ENCODE results near the gene CLPX. TPM values are rescaled to one million over a fixed set of nuclear protein-coding genes. Genes with fewer than 3 reads are reported as not detected.

The CLPX gene
- total and polyA plus RNA-seq, 2 donors (not counting 1 experiment from before 2014, with no cell fraction given): 16.6 to 54.5 TPM

DNA sequence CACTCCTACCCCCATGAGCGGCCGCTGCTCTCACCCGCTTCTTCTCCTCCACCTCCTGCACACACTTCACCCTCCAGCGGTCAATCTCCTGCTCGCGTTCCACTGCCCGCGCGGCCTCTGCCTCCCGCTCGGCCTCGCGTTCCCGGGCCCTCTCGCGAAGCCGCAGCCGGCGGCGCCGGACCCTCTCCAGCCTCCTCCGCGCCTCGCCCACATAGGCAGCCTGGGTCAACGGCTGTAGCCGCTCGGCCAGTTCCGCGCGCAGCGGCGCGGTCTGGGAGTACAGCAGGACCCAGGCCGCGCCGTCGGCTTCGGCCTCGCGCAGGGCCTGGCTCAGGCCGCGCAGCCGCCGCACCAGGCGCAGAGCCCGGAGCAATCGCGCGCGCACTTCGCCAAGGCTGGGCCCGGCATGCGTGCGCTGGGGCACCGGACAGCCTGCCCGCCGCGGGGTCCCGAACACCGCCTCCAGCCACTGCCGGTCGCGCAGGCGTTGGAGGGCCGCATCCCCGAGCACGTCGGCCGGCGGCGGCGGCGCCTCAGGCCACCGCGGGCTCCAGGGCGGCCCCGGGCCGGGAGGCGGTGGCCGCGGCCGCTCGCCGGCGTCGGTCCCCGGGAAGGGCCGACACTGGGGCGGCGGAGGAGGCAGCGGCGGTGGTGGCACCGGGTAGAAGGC is 52.1 kb downstream of the CLPX start:
- Histone ChIP-seq H3K36me3 (replicated peaks in 1 of 2; ENCODE audit: control extremely low read depth in 1 of 2, control insufficient read depth in 1 of 2, extremely low read depth in 1 of 2, insufficient read depth in 2 of 2, low read length in 1 of 2) (peaks cover 10 to 23% of the 10 kb centered on the region in 2 experiments), H3K4me1 (ENCODE audit: control insufficient read depth in 2 of 2, insufficient read depth in 2 of 2, low read length in 2 of 2) (peaks cover 13 to 19% of the 10 kb centered on the region in 2 donors), H2AFZ (ENCODE audit: insufficient read depth, low read depth, low read length, poor library complexity, severe bottlenecking) (peak overlapping the region; percentile 91), H3K9ac (ENCODE audit: low read length) (peak overlapping the region; percentile 80), H3K27me3 (replicated peaks in 1 of 4; ENCODE audit: control extremely low read depth in 1 of 4, control insufficient read depth in 3 of 4, insufficient read depth in 4 of 4, low read length in 3 of 4) (no peaks in the 10 kb centered on the region), H3K9me3 (ENCODE audit: control extremely low read depth in 1 of 3, control insufficient read depth in 2 of 3, insufficient read depth in 1 of 3, low read length in 2 of 3) (peaks cover 0 to 5% (median 5%) of the 10 kb centered on the region in 3 donors), H3K4me3 (ENCODE audit: control extremely low read depth in 1 of 5, extremely low read depth in 1 of 5, insufficient read depth in 1 of 5, low read depth in 2 of 5, low read length in 4 of 5) (peak overlapping the region; percentile 55 to 78 (median 59)), H3K79me2 (ENCODE audit: control insufficient read depth, insufficient read depth, low read length) (peaks cover 40% of the 10 kb centered on the region), H4K20me1 (ENCODE audit: control insufficient read depth, insufficient read depth, low read length, poor library complexity, severe bottlenecking) (peaks cover 29% of the 10 kb centered on the region), H3K4me2 (replicated peaks; ENCODE audit: low read depth, low read length, poor library complexity, severe bottlenecking) (peak overlapping the region; percentile 86), H3K27ac (ENCODE audit: low read length in 2 of 2) (peak overlapping the region in 1 of 2 donors; percentile 88)
- DNase-seq (no peak), ATAC-seq (ENCODE audit: low read depth) (peak; percentile 37)
- peaks cover 2% of the 10 kb centered on the region for H3K9me3 Mint-ChIP-seq (ENCODE audit: insufficient read depth)
- peaks cover 30% of the 10 kb centered on the region for H3K4me1 Mint-ChIP-seq
- CTCF ChIA-PET: no interaction called here
- peak overlapping the region; percentile 83 for H3K4me3 Mint-ChIP-seq
- no peaks in the 10 kb centered on the region for H3K27me3 Mint-ChIP-seq
- TF ChIP-seq, protein P1, sequence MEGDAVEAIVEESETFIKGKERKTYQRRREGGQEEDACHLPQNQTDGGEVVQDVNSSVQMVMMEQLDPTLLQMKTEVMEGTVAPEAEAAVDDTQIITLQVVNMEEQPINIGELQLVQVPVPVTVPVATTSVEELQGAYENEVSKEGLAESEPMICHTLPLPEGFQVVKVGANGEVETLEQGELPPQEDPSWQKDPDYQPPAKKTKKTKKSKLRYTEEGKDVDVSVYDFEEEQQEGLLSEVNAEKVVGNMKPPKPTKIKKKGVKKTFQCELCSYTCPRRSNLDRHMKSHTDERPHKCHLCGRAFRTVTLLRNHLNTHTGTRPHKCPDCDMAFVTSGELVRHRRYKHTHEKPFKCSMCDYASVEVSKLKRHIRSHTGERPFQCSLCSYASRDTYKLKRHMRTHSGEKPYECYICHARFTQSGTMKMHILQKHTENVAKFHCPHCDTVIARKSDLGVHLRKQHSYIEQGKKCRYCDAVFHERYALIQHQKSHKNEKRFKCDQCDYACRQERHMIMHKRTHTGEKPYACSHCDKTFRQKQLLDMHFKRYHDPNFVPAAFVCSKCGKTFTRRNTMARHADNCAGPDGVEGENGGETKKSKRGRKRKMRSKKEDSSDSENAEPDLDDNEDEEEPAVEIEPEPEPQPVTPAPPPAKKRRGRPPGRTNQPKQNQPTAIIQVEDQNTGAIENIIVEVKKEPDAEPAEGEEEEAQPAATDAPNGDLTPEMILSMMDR (IDR thresholded peaks at IDR 0.05): no peak
- no peak for TF ChIP-seq EZH2 (IDR thresholded peaks at IDR 0.05; ENCODE audit: borderline replicate concordance, insufficient read depth, low read depth, low read length, poor library complexity, severe bottlenecking)
- POLR2A ChIA-PET: interaction anchor here (1.5 kb wide), 1 partner anchor 52 kb away, joined by 3 read pairs; the partner anchor contains the start of gene CLPX
- under 1% methylated on average over 93 of the region's 93 CpGs for WGBS (ENCODE audit: insufficient coverage)
- intact Hi-C loops (cut with micrococcal nuclease): loop anchor here (1.0 to 5.0 kb wide), 6 partner anchors 52 to 1364 kb away; partner anchors contain the start of genes CLPX, MTFMT, RNU5A-1 and RNU5B-1
- H3K27ac Mint-ChIP-seq: peak overlapping the region; percentile 85

DNA sequence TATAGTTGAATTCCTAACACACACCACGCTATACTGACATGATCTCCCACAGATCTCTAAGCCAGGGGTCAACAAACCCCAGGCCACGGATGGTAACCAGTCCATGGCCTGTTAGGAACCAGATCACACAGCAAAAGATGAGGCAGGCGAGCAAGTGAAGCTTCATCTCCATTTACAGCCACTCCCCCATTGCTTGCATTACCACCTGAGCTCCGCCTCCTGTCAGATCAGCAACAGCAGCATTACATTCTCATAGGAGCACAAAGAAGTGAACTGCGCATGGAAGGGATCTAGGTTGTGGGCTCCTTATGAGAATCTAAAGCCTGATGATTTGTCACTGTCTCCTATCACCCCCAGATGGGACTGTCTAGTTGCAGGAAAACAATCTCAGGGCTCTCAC is 54.2 kb downstream of the CLPX start:
- peaks cover 16 to 39% of the 10 kb centered on the region in 2 experiments for H3K36me3 ChIP-seq (replicated peaks in 1 of 2; ENCODE audit: control extremely low read depth in 1 of 2, control insufficient read depth in 1 of 2, extremely low read depth in 1 of 2, insufficient read depth in 2 of 2, low read length in 1 of 2)
- WGBS (ENCODE audit: insufficient coverage): 100% methylated on average over 3 of the region's 5 CpGs
- H3K9me3 Mint-ChIP-seq (ENCODE audit: insufficient read depth): no peaks in the 10 kb centered on the region
- no peaks in the 10 kb centered on the region for H3K9me3 ChIP-seq (ENCODE audit: control extremely low read depth in 1 of 3, control insufficient read depth in 2 of 3, insufficient read depth in 1 of 3, low read length in 2 of 3)
- no peaks in the 10 kb centered on the region for H3K27me3 Mint-ChIP-seq
- peaks cover 13 to 19% of the 10 kb centered on the region in 2 donors for H3K4me1 ChIP-seq (ENCODE audit: control insufficient read depth in 2 of 2, insufficient read depth in 2 of 2, low read length in 2 of 2)
- H3K27ac ChIP-seq (ENCODE audit: low read length in 2 of 2): no peak overlapping the region
- TF ChIP-seq EZH2 (IDR thresholded peaks at IDR 0.05; ENCODE audit: borderline replicate concordance, insufficient read depth, low read depth, low read length, poor library complexity, severe bottlenecking): no peak
- TF ChIP-seq, protein P1 (IDR thresholded peaks at IDR 0.05): no peak
- no peak overlapping the region for H3K4me3 ChIP-seq (ENCODE audit: control extremely low read depth in 1 of 5, extremely low read depth in 1 of 5, insufficient read depth in 1 of 5, low read depth in 2 of 5, low read length in 4 of 5)
- no peaks in the 10 kb centered on the region for H3K27me3 ChIP-seq (replicated peaks in 1 of 4; ENCODE audit: control extremely low read depth in 1 of 4, control insufficient read depth in 3 of 4, insufficient read depth in 4 of 4, low read length in 3 of 4)
- ATAC-seq (ENCODE audit: low read depth) (no peak), DNase-seq (no peak)
- H4K20me1 ChIP-seq (ENCODE audit: control insufficient read depth, insufficient read depth, low read length, poor library complexity, severe bottlenecking): peaks cover 39% of the 10 kb centered on the region
- H3K27ac Mint-ChIP-seq: no peak overlapping the region
- no peak overlapping the region for H2AFZ ChIP-seq (ENCODE audit: insufficient read depth, low read depth, low read length, poor library complexity, severe bottlenecking)
- intact Hi-C loops (cut with micrococcal nuclease): loop anchor here (5.0 kb wide), 1 partner anchor 1366 kb away; the partner anchor contains the start of gene SNAPC5
- no peak overlapping the region for H3K9ac ChIP-seq (ENCODE audit: low read length)
- ChIA-PET POLR2A (interaction anchor here (0.6 to 0.7 kb wide), 2 partner anchors 54 to 850 kb away, joined by 3 to 6 read pairs; partner anchors contain the start of gene CLPX), CTCF (no interaction called here)
- peaks cover 32% of the 10 kb centered on the region for H3K4me1 Mint-ChIP-seq
- no peak overlapping the region for H3K4me2 ChIP-seq (replicated peaks; ENCODE audit: low read depth, low read length, poor library complexity, severe bottlenecking)
- peaks cover 56% of the 10 kb centered on the region for H3K79me2 ChIP-seq (ENCODE audit: control insufficient read depth, insufficient read depth, low read length)
- peak overlapping the region; percentile 52 for H3K4me3 Mint-ChIP-seq
